ENCODE measurements around the gene ZBTB21. TPM values are rescaled to one million over a fixed set of nuclear protein-coding genes. Genes with fewer than 3 reads are reported as not detected.

Gene ZBTB21
- total RNA-seq, 1 donor from 2014 or later = 11.8 TPM

Other genes starting within 250 kb of the ZBTB21 start
- gene RIPK4, start 243.3 kb downstream of the ZBTB21 start, total RNA-seq = not detected
- 6.9 TPM for gene PRDM15, start 131.0 kb downstream of the ZBTB21 start, total RNA-seq
- 9.4 TPM for gene C2CD2, start 56.3 kb downstream of the ZBTB21 start, total RNA-seq
- gene UMODL1, start 61.0 kb upstream of the ZBTB21 start, total RNA-seq = not detected
- 13.0 TPM for gene ABCG1, start 208.8 kb upstream of the ZBTB21 start, total RNA-seq